ENCODE measurements around the gene HAPLN1.

DNA sequence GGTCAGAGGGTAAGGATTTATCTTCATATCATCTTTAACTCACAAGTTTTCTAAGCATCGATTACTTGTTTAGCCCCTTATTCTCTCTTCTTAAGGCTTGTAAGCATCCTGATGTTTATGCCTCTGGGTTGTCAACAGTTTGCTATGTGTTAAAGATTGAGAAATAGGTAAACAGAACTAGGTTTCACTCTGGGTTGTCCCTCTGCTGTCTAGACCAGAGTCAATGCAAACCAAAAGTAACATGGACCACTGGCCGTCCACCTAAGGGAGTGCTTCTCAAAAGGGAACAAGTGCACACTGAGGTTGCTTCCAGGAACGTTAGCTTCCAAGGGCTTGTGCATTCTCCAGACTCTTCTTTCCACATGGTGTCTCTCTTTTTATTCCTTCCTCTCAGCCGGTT is 39.9 kb upstream of the HAPLN1 start:
- TF ChIP-seq, protein P1, sequence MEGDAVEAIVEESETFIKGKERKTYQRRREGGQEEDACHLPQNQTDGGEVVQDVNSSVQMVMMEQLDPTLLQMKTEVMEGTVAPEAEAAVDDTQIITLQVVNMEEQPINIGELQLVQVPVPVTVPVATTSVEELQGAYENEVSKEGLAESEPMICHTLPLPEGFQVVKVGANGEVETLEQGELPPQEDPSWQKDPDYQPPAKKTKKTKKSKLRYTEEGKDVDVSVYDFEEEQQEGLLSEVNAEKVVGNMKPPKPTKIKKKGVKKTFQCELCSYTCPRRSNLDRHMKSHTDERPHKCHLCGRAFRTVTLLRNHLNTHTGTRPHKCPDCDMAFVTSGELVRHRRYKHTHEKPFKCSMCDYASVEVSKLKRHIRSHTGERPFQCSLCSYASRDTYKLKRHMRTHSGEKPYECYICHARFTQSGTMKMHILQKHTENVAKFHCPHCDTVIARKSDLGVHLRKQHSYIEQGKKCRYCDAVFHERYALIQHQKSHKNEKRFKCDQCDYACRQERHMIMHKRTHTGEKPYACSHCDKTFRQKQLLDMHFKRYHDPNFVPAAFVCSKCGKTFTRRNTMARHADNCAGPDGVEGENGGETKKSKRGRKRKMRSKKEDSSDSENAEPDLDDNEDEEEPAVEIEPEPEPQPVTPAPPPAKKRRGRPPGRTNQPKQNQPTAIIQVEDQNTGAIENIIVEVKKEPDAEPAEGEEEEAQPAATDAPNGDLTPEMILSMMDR (IDR thresholded peaks at IDR 0.05) = no peak
- TF ChIP-seq POLR2A (IDR thresholded peaks at IDR 0.05) = no peak
